K562 (cell line): Measurements from ENCODE around the gene PLCL2. TPM values are rescaled to one million over a fixed set of nuclear protein-coding genes. Genes with fewer than 3 reads are reported as not detected.

ENCODE experiments used
- ARID3B ChIP-seq: fragments of 250-450 bp; sonication (Bioruptor Pico); IDR thresholded peaks from 2 replicates; pipeline ENCODE4 v1.4.0; 2020; ENCODE audit warnings: borderline replicate concordance
- FOXO4 ChIP-seq: fragments of 450-650 bp; formaldehyde crosslinking; IDR thresholded peaks from 2 replicates; pipeline ENCODE4 v1.4.0; 2020; ENCODE audit warnings: mild to moderate bottlenecking, moderate library complexity
- JUNB ChIP-seq: fragments of 450-650 bp; formaldehyde crosslinking; conservative IDR thresholded peaks from 2 replicates; pipeline ENCODE4 v1.4.0; 2020; ENCODE audit warnings: mild to moderate bottlenecking
- KDM5B ChIP-seq: fragments of 200-600 bp; sonication (generic); IDR thresholded peaks from 2 replicates; pipeline ENCODE4 v1.6.1; 2012; ENCODE audit warnings: low read depth, mild to moderate bottlenecking, moderate library complexity, low read length, control low read depth, inconsistent platforms; ENCODE audit not compliant: insufficient replicate concordance
- MAFK ChIP-seq: IDR thresholded peaks from 2 replicates; pipeline ENCODE4 v1.6.1; 2011; ENCODE audit warnings: low read length, improper control_type of control experiment
- SRF ChIP-seq, 2 experiments: fragments of 250-450, 450-650 bp in 1 of 2; sonication (Bioruptor Pico) in 1 of 2; sonication (generic) in 1 of 2; formaldehyde crosslinking; IDR thresholded peaks; 2 replicates each; pipeline versions ENCODE4 v1.5.0 to v1.5.1; 2020 to 2022; ENCODE audit warnings: mild to moderate bottlenecking in 1 of 2, missing genetic modification reagents in 1 of 2
- THAP12 ChIP-seq: fragments of 250-450 bp; sonication (Bioruptor Pico); IDR thresholded peaks from 2 replicates; pipeline ENCODE4 v1.9.0; 2021; ENCODE audit warnings: mild to moderate bottlenecking, inconsistent platforms
- WHSC1 ChIP-seq: IDR thresholded peaks from one replicate; pipeline ENCODE4 v1.6.1; 2012; ENCODE audit warnings: low read length, control low read depth, inconsistent platforms
- ZNF655 ChIP-seq: fragments of 250-450 bp; sonication (Bioruptor Pico); IDR thresholded peaks from 2 replicates; pipeline ENCODE4 v1.5.0; 2021
- polyA plus RNA-seq, 8 experiments: library from polyadenylated mRNA; depleted of rRNA in 4 of 8; stranded (reverse) in 5 of 8; unstranded in 3 of 8; fragments of >200 nt; fragmentation: Nextera tagmentation in 2 of 8; fragmentation: Illumina TruSeq in 1 of 8; extraction: Ambion mirVana in 2 of 8; extraction: Trizol in 1 of 8; gene quantifications; 2 replicates each; pipeline versions ENCODE4 v1.2.1 to v1.2.3, GENCODE V29; 2011 to 2014; ENCODE audit warnings: inconsistent platforms in 1 of 8, missing spikeins in 1 of 8
- total RNA-seq, 7 experiments: library from RNA; depleted of rRNA in 6 of 7; stranded (reverse); fragments of >200 nt in 6 of 7; fragmentation: Illumina TruSeq in 2 of 7; extraction: Trizol in 2 of 7; gene quantifications; 2 replicates each; pipeline versions ENCODE4 v1.2.1 to v1.2.3, GENCODE V29; 2011 to 2021; ENCODE audit warnings: low replicate concordance in 1 of 7
- TF ChIP-seq, protein P1 (sequence below): IDR thresholded peaks from 2 replicates; pipeline ENCODE4 v1.6.1; 2011; ENCODE audit warnings: borderline replicate concordance, low read depth, mild to moderate bottlenecking, moderate library complexity, low read length; ENCODE audit not compliant: insufficient read depth, poor library complexity, severe bottlenecking
- TF ChIP-seq, protein P2 (sequence below): fragments of 450-650 bp; formaldehyde crosslinking; IDR thresholded peaks from 2 replicates; pipeline ENCODE4 v1.4.0; 2020; ENCODE audit warnings: mild to moderate bottlenecking, moderate library complexity

The PLCL2 gene
- total and polyA plus RNA-seq, 9 of the 15 experiments (the other 6 are each of a cell fraction or from before 2014, with no cell fraction given): 0.03 to 0.18 (median 0.11) TPM; not detected in 2

DNA sequence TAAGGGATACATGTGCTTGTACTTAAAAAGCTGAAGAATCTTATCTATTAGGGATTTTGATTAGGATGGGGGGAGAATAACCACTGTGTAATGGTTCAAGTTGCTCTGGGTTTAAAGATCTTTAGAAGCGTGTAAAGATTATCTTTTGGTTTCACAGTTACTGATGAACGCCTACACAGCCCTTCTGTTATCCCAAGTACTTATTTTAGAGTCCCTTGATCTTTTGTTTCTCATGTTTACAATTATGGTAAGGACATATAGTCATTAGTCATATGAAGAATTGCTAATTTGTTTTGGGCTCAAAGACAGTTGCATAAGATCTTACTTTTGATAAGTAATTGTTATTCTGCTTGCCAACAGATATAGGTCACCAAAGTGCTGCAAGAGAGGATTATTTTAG lies 160.1 kb downstream of the PLCL2 start (continued):
- TF ChIP-seq KDM5B: no peak
- no peak for TF ChIP-seq FOXO4 (CRISPR knock-in tag)
- TF ChIP-seq, protein P1, sequence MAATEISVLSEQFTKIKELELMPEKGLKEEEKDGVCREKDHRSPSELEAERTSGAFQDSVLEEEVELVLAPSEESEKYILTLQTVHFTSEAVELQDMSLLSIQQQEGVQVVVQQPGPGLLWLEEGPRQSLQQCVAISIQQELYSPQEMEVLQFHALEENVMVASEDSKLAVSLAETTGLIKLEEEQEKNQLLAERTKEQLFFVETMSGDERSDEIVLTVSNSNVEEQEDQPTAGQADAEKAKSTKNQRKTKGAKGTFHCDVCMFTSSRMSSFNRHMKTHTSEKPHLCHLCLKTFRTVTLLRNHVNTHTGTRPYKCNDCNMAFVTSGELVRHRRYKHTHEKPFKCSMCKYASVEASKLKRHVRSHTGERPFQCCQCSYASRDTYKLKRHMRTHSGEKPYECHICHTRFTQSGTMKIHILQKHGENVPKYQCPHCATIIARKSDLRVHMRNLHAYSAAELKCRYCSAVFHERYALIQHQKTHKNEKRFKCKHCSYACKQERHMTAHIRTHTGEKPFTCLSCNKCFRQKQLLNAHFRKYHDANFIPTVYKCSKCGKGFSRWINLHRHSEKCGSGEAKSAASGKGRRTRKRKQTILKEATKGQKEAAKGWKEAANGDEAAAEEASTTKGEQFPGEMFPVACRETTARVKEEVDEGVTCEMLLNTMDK: no peak
- no peak for TF ChIP-seq WHSC1
- TF ChIP-seq ARID3B (CRISPR knock-in tag): no peak
- TF ChIP-seq JUNB (CRISPR knock-in tag): no peak
- TF ChIP-seq, protein P2, sequence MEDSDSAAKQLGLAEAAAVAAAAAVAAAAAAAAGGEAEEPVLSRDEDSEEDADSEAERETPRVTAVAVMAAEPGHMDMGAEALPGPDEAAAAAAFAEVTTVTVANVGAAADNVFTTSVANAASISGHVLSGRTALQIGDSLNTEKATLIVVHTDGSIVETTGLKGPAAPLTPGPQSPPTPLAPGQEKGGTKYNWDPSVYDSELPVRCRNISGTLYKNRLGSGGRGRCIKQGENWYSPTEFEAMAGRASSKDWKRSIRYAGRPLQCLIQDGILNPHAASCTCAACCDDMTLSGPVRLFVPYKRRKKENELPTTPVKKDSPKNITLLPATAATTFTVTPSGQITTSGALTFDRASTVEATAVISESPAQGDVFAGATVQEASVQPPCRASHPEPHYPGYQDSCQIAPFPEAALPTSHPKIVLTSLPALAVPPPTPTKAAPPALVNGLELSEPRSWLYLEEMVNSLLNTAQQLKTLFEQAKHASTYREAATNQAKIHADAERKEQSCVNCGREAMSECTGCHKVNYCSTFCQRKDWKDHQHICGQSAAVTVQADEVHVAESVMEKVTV (CRISPR knock-in tag): no peak
- TF ChIP-seq THAP12 (CRISPR knock-in tag): no peak
- TF ChIP-seq MAFK: no peak
- TF ChIP-seq ZNF655 (CRISPR knock-in tag): no peak
- no peak for TF ChIP-seq SRF (CRISPR knock-in tag; IDR thresholded peaks at IDR 0.05)
